ENCODE data around the gene ARHGAP26. TPM values are rescaled to one million over a fixed set of nuclear protein-coding genes. Genes with fewer than 3 reads are reported as not detected.

Gene ARHGAP26
- total RNA-seq, 1 donor from 2014 or later = 35.4 TPM

DNA sequence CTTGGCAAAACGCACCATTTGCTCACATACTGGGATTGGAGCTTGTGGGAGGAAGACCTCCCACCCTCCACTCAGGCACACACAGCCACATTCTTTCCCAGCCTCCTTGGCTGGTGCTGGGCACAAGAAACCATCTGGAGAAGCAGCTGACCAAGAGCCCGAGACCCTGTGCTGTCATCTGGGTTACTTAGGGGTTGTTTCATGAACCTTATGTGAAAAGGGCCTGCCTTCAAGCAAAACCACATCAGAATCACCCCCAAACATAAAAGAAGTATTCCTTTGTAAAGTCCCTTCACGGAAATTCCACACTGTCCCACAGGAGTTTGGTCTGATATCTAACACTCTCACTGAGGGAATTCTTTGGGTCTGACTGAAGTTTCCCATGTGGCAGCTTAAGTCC is 461.2 kb downstream of the ARHGAP26 start:
- no peak overlapping the region for H3K27ac ChIP-seq

DNA sequence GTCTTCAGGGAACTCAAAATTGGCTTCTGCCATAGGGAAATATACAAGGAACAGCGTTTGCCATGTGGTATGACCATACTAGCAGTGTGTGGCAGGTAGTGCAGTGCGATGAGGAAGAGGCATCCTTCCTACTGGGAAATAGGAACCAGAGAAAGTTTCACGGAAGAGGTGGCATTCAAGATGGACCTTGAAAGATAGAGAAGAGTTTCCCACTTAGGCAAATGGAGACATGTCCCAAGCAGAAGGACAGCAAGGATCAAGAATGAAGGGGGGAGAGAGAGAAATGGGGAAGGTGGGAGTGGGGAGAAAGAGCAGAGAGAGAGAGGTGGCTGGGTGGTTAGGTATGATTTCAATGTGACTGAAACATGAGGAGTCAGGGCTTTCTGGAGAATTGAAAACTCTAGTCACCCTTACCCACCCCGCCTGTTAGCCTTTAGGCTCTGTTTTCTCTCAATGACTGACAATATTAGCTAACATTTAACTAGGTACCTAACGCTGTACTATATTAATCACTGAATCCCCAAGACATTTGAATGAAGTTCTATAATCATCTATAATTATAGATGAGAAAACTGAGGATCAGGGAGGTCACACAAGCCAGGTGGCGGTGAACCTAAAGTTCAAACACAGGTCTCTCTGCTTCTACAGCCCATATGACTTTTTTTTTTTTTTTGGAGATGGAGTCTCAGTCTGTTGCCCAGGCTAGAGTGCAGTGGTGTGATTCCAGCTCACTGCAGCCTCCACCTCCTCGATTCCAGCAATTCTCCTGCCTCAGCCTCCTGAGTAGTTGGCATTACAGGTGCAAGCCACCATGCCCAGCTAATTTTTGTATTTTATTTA is 462.0 kb downstream of the ARHGAP26 start:
- ATAC-seq (no peak), DNase-seq (no peak)
- Histone ChIP-seq H3K36me3 (no peaks in the 10 kb centered on the region), H3K27me3 (no peaks in the 10 kb centered on the region), H3K4me1 (peaks cover 10% of the 10 kb centered on the region), H3K9me3 (no peaks in the 10 kb centered on the region), H3K4me3 (no peak overlapping the region), H3K27ac (peak overlapping the region; percentile 24)
- TF ChIP-seq, protein P1, sequence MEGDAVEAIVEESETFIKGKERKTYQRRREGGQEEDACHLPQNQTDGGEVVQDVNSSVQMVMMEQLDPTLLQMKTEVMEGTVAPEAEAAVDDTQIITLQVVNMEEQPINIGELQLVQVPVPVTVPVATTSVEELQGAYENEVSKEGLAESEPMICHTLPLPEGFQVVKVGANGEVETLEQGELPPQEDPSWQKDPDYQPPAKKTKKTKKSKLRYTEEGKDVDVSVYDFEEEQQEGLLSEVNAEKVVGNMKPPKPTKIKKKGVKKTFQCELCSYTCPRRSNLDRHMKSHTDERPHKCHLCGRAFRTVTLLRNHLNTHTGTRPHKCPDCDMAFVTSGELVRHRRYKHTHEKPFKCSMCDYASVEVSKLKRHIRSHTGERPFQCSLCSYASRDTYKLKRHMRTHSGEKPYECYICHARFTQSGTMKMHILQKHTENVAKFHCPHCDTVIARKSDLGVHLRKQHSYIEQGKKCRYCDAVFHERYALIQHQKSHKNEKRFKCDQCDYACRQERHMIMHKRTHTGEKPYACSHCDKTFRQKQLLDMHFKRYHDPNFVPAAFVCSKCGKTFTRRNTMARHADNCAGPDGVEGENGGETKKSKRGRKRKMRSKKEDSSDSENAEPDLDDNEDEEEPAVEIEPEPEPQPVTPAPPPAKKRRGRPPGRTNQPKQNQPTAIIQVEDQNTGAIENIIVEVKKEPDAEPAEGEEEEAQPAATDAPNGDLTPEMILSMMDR (IDR thresholded peaks at IDR 0.05) = no peak
- intact Hi-C loops (cut with DNase I) = no loop called here

More for the DNA sequence above, 461.2 kb downstream of the ARHGAP26 start:
- intact Hi-C loops (cut with DNase I) = no loop called here
- TF ChIP-seq, protein P1 (IDR thresholded peaks at IDR 0.05) = no peak
- Histone ChIP-seq H3K9me3 (no peaks in the 10 kb centered on the region), H3K4me1 (peaks cover 10% of the 10 kb centered on the region), H3K27me3 (no peaks in the 10 kb centered on the region), H3K36me3 (no peaks in the 10 kb centered on the region), H3K4me3 (no peak overlapping the region)
- DNase-seq (no peak), ATAC-seq (peak; percentile 62)

DNA sequence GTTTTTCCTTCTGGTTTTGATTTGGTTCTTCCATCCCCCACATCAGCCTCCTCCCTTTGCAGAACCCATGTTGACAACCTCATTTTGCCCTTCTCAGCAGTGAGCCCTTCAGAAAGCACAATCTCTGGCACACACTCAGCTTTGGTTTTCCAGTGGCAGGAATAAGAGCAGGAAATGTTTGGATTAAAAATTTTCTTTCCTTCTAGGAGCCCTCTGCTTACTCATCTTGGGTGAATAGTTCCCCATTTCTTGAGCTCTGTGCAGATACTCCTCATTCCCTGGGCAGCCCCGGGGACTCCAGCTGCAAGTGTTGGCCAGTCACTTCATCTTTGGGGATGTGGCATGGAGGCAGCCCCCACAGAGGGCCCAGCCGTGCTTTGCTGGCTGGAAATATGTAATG is 462.9 kb downstream of the ARHGAP26 start:
- Histone ChIP-seq H3K4me3 (no peak overlapping the region), H3K27ac (peak overlapping the region; percentile 28), H3K36me3 (no peaks in the 10 kb centered on the region), H3K27me3 (no peaks in the 10 kb centered on the region), H3K4me1 (peaks cover 10% of the 10 kb centered on the region), H3K9me3 (no peaks in the 10 kb centered on the region)
- ATAC-seq (peak; percentile 48), DNase-seq (no peak)
- intact Hi-C loops (cut with DNase I) = no loop called here
- TF ChIP-seq, protein P1 (IDR thresholded peaks at IDR 0.05) = no peak

DNA sequence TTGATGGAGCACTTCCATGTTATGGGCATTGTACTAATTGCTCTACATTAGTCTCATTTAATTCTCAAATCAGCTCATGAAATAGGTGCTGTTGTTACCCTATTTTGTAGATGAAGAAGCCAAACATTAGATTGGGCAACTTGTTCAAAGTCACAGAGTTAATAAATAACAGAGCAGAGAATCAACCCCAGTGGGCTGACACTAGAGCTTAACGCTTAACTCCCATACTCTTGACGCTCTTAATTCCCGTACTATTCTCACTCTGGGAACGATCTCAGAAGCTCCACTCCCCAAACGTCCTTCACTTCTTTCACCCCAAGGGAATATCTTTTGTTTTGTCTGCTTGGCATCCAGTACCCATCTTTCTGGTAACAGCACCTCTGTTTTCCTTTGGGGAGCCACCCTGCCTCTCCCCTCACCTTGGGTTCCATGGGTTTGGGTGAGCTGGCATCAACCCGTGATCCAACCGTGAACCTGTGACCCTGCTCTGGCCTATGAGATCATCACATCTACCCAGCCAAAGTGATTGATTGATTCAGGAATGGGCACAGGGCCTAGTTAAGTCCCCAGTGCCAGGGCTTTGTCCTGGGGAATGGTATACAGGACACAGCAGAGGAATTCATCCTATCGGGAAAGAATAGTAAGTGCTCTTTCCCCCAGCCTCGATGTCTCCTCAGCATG is 464.1 kb downstream of the ARHGAP26 start:
- no peak overlapping the region for H3K27ac ChIP-seq

DNA sequence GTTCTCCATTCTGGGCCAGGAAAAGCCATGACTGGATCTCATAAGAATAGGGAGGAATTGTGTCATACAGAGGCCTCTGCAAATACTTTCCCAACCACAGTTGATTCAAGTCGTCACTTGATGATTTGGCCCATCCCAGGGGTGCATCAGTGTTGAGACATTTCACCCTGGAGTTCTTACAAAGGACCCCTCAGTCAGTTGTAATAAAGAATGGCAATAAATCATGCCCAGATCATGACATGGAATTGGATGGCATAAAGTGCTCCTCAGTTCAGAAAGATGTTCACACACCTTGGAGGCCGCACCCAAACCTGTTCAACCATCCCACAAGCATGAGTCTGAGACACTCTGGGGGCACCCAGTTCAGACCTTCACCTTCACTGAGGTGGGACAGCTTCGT is 465.2 kb downstream of the ARHGAP26 start:
- H3K27ac ChIP-seq = no peak overlapping the region
- H3K9me3 ChIP-seq = no peaks in the 10 kb centered on the region
- intact Hi-C loops (cut with DNase I) = no loop called here
- no peak overlapping the region for H3K4me3 ChIP-seq
- H3K4me1 ChIP-seq = peaks cover 7% of the 10 kb centered on the region
- ATAC-seq (no peak), DNase-seq (no peak)
- TF ChIP-seq, protein P1 (IDR thresholded peaks at IDR 0.05) = no peak
- H3K27me3 ChIP-seq = no peaks in the 10 kb centered on the region
- H3K36me3 ChIP-seq = no peaks in the 10 kb centered on the region

More for the DNA sequence above, 464.1 kb downstream of the ARHGAP26 start:
- intact Hi-C loops (cut with DNase I) = no loop called here
- Histone ChIP-seq H3K4me1 (peaks cover 10% of the 10 kb centered on the region), H3K9me3 (no peaks in the 10 kb centered on the region), H3K4me3 (no peak overlapping the region), H3K27me3 (no peaks in the 10 kb centered on the region), H3K36me3 (no peaks in the 10 kb centered on the region)
- ATAC-seq (no peak), DNase-seq (no peak)
- TF ChIP-seq, protein P1 (IDR thresholded peaks at IDR 0.05) = no peak
